Subcutaneous adipose tissue (tissue), 4 donors: ENCODE data around the gene SOCS7. TPM values are rescaled to one million over a fixed set of nuclear protein-coding genes. Genes with fewer than 3 reads are reported as not detected.

Experiments
- CTCF ChIP-seq: fragments of 450-650 bp; IDR thresholded peaks from one replicate; pipeline ENCODE4 v1.5.1; 2016; ENCODE audit warnings: low read depth, mild to moderate bottlenecking, control low read depth, antibody characterized with exemption, moderate library complexity
- total RNA-seq, 4 donors: library from RNA; depleted of rRNA; stranded (reverse); fragments of >200 nt; gene quantifications; one replicate each; pipeline ENCODE4 v1.1.0, GENCODE V29; 2016

SOCS7 gene
- total RNA-seq, 4 donors from 2014 or later = 5.5 to 20.9 (median 8.8) TPM

- no peak for TF ChIP-seq CTCF
Measured at GRCh38 chr17:38451840-38452529, 100.3 kb downstream of the SOCS7 start.

- TF ChIP-seq CTCF = no peak
Measured at GRCh38 chr17:38452719-38453118, 101.1 kb downstream of the SOCS7 start.

- TF ChIP-seq CTCF = no peak
Measured at GRCh38 chr17:38453951-38454421, 102.3 kb downstream of the SOCS7 start.

- TF ChIP-seq CTCF = no peak
Measured at GRCh38 chr17:38454532-38454931, 102.9 kb downstream of the SOCS7 start.

Other genes with a start within 250 kb of the SOCS7 start
- gene TBC1D3E, start 223.9 kb upstream of the SOCS7 start, total RNA-seq = not detected
- not detected for gene TBC1D3, start 159.3 kb upstream of the SOCS7 start, total RNA-seq
- gene MRPL45, start 54.7 kb upstream of the SOCS7 start, total RNA-seq = 10 to 100 TPM; 31.8 to 40.9 (median 38.5) TPM
- under 1 TPM in 2 of 4 donors, not detected in 2; under 0.01 TPM for gene GPR179, start 7.9 kb upstream of the SOCS7 start, total RNA-seq
- gene ARHGAP23, start 76.6 kb downstream of the SOCS7 start, total RNA-seq = 10 to 100 TPM in 3 of 4 donors, 1 to 10 TPM in 1; 8.2 to 37.7 (median 12.3) TPM